B cell (primary cell): ENCODE results near the gene NCOA4. TPM values are rescaled to one million over a fixed set of nuclear protein-coding genes. Genes with fewer than 3 reads are reported as not detected.

ENCODE experiments used
- ATAC-seq: fragments of 200-7000 bp; cut with Tn5 transposase; one replicate; pipeline ENCODE4 v1.10.0; 2021; ENCODE audit warnings: low read depth, mild to moderate bottlenecking, moderate number of reproducible peaks, moderate library complexity
- CTCF ChIA-PET: fragments of 350-600 bp; sonication (Branson Sonifier 250); formaldehyde crosslinking; loops from one replicate; lab custom pipeline; 2021; ENCODE audit warnings: antibody characterized with exemption, inconsistent platforms; lab: Charles Lee
- POLR2A ChIA-PET: fragments of 350-600 bp; sonication (Branson Sonifier 250); formaldehyde crosslinking; loops from one replicate; lab custom pipeline; 2021; ENCODE audit warnings: antibody characterized with exemption; lab: Charles Lee
- DNase-seq: peaks from one replicate; pipeline ENCODE4 v3.0.0; 2013
- H2AFZ ChIP-seq: 2 replicates; pipeline ENCODE4 v1.6.1; 2012; ENCODE audit warnings: mild to moderate bottlenecking, low read depth, low read length; ENCODE audit not compliant: insufficient read depth, poor library complexity, severe bottlenecking
- H3K27ac ChIP-seq, 2 donors: 1 replicate in 1 of 2; 2 replicates in 1 of 2; pipeline ENCODE4 v1.5.1; 2012 to 2013; ENCODE audit warnings: low read length in 2 of 2, mild to moderate bottlenecking in 2 of 2, moderate library complexity in 1 of 2
- H3K27me3 ChIP-seq, 4 experiments: fragments of 200-600 bp in 1 of 4; sonication (generic) in 1 of 4; replicated peaks in 1 of 4; 1 replicate in 2 of 4; 2 replicates in 2 of 4; pipeline versions ENCODE4 v1.6.1 to v1.7.0; 2013 to 2016; ENCODE audit warnings: low read length in 3 of 4, mild to moderate bottlenecking in 2 of 4, mixed read lengths in 1 of 4, moderate library complexity in 1 of 4; ENCODE audit not compliant: insufficient read depth in 4 of 4, control insufficient read depth in 3 of 4; ENCODE audit errors: control extremely low read depth in 1 of 4
- H3K36me3 ChIP-seq, 2 experiments: replicated peaks in 1 of 2; 1 replicate in 1 of 2; 2 replicates in 1 of 2; pipeline versions ENCODE4 v1.6.1 to v1.7.1; 2013; ENCODE audit warnings: low read length in 1 of 2; ENCODE audit not compliant: insufficient read depth in 2 of 2, control insufficient read depth in 1 of 2; ENCODE audit errors: control extremely low read depth in 1 of 2, extremely low read depth in 1 of 2
- H3K4me1 ChIP-seq, 2 donors: fragments of 200-600 bp in 1 of 2; sonication (generic) in 1 of 2; 1 replicate in 1 of 2; 2 replicates in 1 of 2; pipeline versions ENCODE4 v1.5.1 to v1.6.1; 2013 to 2017; ENCODE audit warnings: low read length in 2 of 2; ENCODE audit not compliant: control insufficient read depth in 2 of 2, insufficient read depth in 2 of 2
- H3K4me2 ChIP-seq: replicated peaks from 2 replicates; pipeline ENCODE3; 2012; ENCODE audit warnings: mild to moderate bottlenecking, low read depth, low read length; ENCODE audit not compliant: poor library complexity, severe bottlenecking
- H3K4me3 ChIP-seq, 5 experiments: fragments of 200-600 bp in 1 of 5; sonication (generic) in 1 of 5; 1 replicate in 3 of 5; 2 replicates in 2 of 5; pipeline versions ENCODE4 v1.5.1 to v1.7.0; 2011 to 2016; ENCODE audit warnings: low read length in 4 of 5, mild to moderate bottlenecking in 4 of 5, low read depth in 2 of 5, control low read depth in 1 of 5, moderate library complexity in 1 of 5; ENCODE audit not compliant: insufficient read depth in 1 of 5; ENCODE audit errors: control extremely low read depth in 1 of 5, extremely low read depth in 1 of 5
- H3K79me2 ChIP-seq: fragments of 200-600 bp; sonication (generic); one replicate; pipeline ENCODE4 v1.6.0; 2016; ENCODE audit warnings: low read length; ENCODE audit not compliant: control insufficient read depth, insufficient read depth
- H3K9ac ChIP-seq: fragments of 200-600 bp; sonication (generic); 2 replicates; pipeline ENCODE4 v1.6.1; 2017; ENCODE audit warnings: mild to moderate bottlenecking, low read length, moderate library complexity
- H3K9me3 ChIP-seq, 3 donors: one replicate each; pipeline versions ENCODE4 v1.6.1 to v1.7.1; 2013; ENCODE audit warnings: low read length in 2 of 3; ENCODE audit not compliant: control insufficient read depth in 2 of 3, insufficient read depth in 1 of 3; ENCODE audit errors: control extremely low read depth in 1 of 3
- H4K20me1 ChIP-seq: 2 replicates; pipeline ENCODE4 v1.6.0; 2012; ENCODE audit warnings: mild to moderate bottlenecking, low read length; ENCODE audit not compliant: insufficient read depth, control insufficient read depth, poor library complexity, severe bottlenecking
- H3K27ac Mint-ChIP-seq: one replicate; pipeline ENCODE4 v1.8.0; 2021; ENCODE audit warnings: mixed read lengths
- H3K27me3 Mint-ChIP-seq: one replicate; pipeline ENCODE4 v1.8.0; 2021; ENCODE audit warnings: mixed read lengths
- H3K4me1 Mint-ChIP-seq: one replicate; pipeline ENCODE4 v1.8.0; 2021; ENCODE audit warnings: mixed read lengths
- H3K4me3 Mint-ChIP-seq: one replicate; pipeline ENCODE4 v1.8.0; 2021; ENCODE audit warnings: mixed read lengths
- H3K9me3 Mint-ChIP-seq: one replicate; pipeline ENCODE4 v1.8.0; 2022; ENCODE audit warnings: mixed read lengths; ENCODE audit not compliant: insufficient read depth
- EZH2 ChIP-seq: IDR thresholded peaks from 2 replicates; pipeline ENCODE4 v1.6.1; 2012; ENCODE audit warnings: borderline replicate concordance, low read depth, mild to moderate bottlenecking, moderate library complexity, low read length; ENCODE audit not compliant: insufficient read depth, poor library complexity, severe bottlenecking
- WGBS: methylation state at CpG from one replicate; pipeline ENCODE4 v1.1.5; 2013; ENCODE audit warnings: missing lambda C conversion rate; ENCODE audit not compliant: insufficient coverage; 5-methylcytosine and 5-hydroxymethylcytosine counted together
- intact Hi-C: fragments of 100-400 bp; cut with micrococcal nuclease; formaldehyde crosslinking; loops from one replicate; pipeline ENCODE4 v1.10.0; 2022
- polyA plus RNA-seq: library from polyadenylated mRNA; depleted of rRNA; stranded (reverse); fragments of >200 nt; gene quantifications from 2 replicates; pipeline ENCODE4 v1.2.3, GENCODE V29; 2012
- total RNA-seq, 2 donors: library from RNA; stranded (reverse); fragments of 120-200 nt in 1 of 2; gene quantifications; 1 replicate in 1 of 2; 2 replicates in 1 of 2; pipeline versions ENCODE4 v1.2.3 to v1.2.4, GENCODE V29; 2013 to 2022
- TF ChIP-seq, protein P1 (sequence below): fragments of 200-600 bp; IDR thresholded peaks from one replicate; pipeline ENCODE4 v1.8.0; 2022; ENCODE audit warnings: antibody characterized with exemption, mild to moderate bottlenecking

The NCOA4 gene
- total and polyA plus RNA-seq, 2 donors (not counting 1 experiment from before 2014, with no cell fraction given): 27.1 to 69.7 TPM

DNA sequence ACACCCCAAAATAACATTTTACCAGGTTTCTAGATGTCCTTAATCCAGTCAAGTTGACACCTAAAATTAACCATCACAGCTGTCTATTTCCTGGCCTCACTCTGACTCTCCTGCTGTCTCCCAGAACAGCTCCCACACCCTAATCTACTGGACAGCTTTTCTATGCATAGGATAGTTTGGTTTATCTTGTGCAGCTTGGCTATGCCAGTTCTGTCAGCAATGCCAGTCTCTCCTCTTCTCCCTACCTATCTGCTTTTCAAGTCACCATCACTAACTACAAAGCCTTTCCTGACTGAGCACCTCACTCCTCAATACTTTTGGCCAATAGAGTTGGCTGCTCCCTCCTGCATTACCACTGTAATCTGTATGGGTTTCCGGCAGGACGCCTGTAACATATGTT is 5.0 kb downstream of the NCOA4 start:
- POLR2A ChIA-PET: no interaction called here
- ATAC-seq: no peak
- H3K4me1 Mint-ChIP-seq: peaks cover 73% of the 10 kb centered on the region
- Histone ChIP-seq H3K27me3 (no peaks in the 10 kb centered on the region), H3K79me2 (peaks cover 100% of the 10 kb centered on the region), H2AFZ (no peak overlapping the region), H3K9me3 (no peaks in the 10 kb centered on the region), H3K4me1 (peaks cover 35 to 47% of the 10 kb centered on the region in 2 donors), H3K4me2 (no peak overlapping the region), H4K20me1 (peaks cover 99% of the 10 kb centered on the region), H3K4me3 (no peak overlapping the region), H3K9ac (no peak overlapping the region), H3K27ac (no peak overlapping the region), H3K36me3 (peaks cover 0 to 15% of the 10 kb centered on the region in 2 experiments)
- no peak overlapping the region for H3K27ac Mint-ChIP-seq
- H3K27me3 Mint-ChIP-seq: no peaks in the 10 kb centered on the region
- no peak overlapping the region for H3K4me3 Mint-ChIP-seq
- no peak for DNase-seq
- no peaks in the 10 kb centered on the region for H3K9me3 Mint-ChIP-seq
- CTCF ChIA-PET: no interaction called here
- TF ChIP-seq, protein P1, sequence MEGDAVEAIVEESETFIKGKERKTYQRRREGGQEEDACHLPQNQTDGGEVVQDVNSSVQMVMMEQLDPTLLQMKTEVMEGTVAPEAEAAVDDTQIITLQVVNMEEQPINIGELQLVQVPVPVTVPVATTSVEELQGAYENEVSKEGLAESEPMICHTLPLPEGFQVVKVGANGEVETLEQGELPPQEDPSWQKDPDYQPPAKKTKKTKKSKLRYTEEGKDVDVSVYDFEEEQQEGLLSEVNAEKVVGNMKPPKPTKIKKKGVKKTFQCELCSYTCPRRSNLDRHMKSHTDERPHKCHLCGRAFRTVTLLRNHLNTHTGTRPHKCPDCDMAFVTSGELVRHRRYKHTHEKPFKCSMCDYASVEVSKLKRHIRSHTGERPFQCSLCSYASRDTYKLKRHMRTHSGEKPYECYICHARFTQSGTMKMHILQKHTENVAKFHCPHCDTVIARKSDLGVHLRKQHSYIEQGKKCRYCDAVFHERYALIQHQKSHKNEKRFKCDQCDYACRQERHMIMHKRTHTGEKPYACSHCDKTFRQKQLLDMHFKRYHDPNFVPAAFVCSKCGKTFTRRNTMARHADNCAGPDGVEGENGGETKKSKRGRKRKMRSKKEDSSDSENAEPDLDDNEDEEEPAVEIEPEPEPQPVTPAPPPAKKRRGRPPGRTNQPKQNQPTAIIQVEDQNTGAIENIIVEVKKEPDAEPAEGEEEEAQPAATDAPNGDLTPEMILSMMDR: no peak
- no peak for TF ChIP-seq EZH2
- no CpG with 5 or more reads among the region's 2 CpGs for WGBS
- intact Hi-C loops: loop anchor here (5.0 kb wide), 1 partner anchor 648 kb away; no protein-coding TSS in a partner anchor

DNA sequence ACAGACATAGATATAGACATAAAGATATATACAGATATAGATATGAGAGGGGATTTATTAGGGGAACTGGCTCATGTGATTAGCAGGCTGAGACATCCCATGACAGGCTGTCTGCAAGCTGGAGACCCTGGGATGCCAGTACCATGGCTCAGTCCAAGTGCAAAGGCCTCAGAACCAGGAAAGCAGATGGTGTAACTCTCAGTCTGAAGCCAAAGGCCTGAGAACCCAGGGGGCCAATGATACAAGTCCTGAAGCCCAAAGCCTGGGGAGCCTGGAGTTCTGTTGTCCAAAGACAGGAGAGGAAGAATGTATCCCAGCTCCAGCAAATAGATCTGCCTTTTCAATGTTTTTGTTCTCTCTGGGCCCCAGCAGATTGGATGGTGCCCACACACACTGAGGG is 5.5 kb downstream of the NCOA4 start:
- ATAC-seq (no peak), DNase-seq (no peak)
- Histone ChIP-seq H3K4me2 (no peak overlapping the region), H3K27me3 (no peaks in the 10 kb centered on the region), H3K4me1 (peaks cover 39 to 51% of the 10 kb centered on the region in 2 donors), H3K4me3 (no peak overlapping the region), H3K79me2 (peaks cover 100% of the 10 kb centered on the region), H3K27ac (no peak overlapping the region), H3K36me3 (peaks cover 0 to 15% of the 10 kb centered on the region in 2 experiments), H4K20me1 (peaks cover 100% of the 10 kb centered on the region), H3K9me3 (no peaks in the 10 kb centered on the region), H3K9ac (no peak overlapping the region), H2AFZ (no peak overlapping the region)
- Mint-ChIP-seq H3K27ac (no peak overlapping the region), H3K9me3 (no peaks in the 10 kb centered on the region), H3K4me3 (no peak overlapping the region), H3K27me3 (no peaks in the 10 kb centered on the region), H3K4me1 (peaks cover 76% of the 10 kb centered on the region)
- POLR2A ChIA-PET: no interaction called here
- intact Hi-C loops: loop anchor here (5.0 kb wide), 1 partner anchor 648 kb away; no protein-coding TSS in a partner anchor
- CTCF ChIA-PET: no interaction called here
- TF ChIP-seq, protein P1: no peak
- no peak for TF ChIP-seq EZH2
